SK-N-SH treated with all-trans-retinoic acid at 6 μM for 48 hours (cell line): ENCODE results near the gene CCR4.

Experiments
- RARB ChIP-seq: fragments of 250-450 bp; sonication (Bioruptor Pico); IDR thresholded peaks from 2 replicates; pipeline ENCODE4 v1.8.0; 2021; ENCODE audit warnings: mild to moderate bottlenecking, moderate library complexity
- TSHZ2 ChIP-seq: fragments of 250-450 bp; sonication (Bioruptor Pico); IDR thresholded peaks from 2 replicates; pipeline ENCODE4 v1.5.0; 2020; ENCODE audit warnings: mild to moderate bottlenecking, moderate library complexity
- ZNF565 ChIP-seq: fragments of 450-650 bp; formaldehyde crosslinking; conservative IDR thresholded peaks from 2 replicates; pipeline ENCODE4 v1.5.0; 2020; ENCODE audit warnings: low read depth, mild to moderate bottlenecking, moderate library complexity

GRCh38 chr3:32910954-32911353, 40.5 kb upstream of the CCR4 start:
- no peak for TF ChIP-seq ZNF565 (CRISPR knock-in tag)
- no peak for TF ChIP-seq RARB (CRISPR knock-in tag)
- no peak for TF ChIP-seq TSHZ2 (CRISPR knock-in tag)
